Measurements from ENCODE around the gene RTF2.
A peak's percentile ranks its signal among the peaks of the same experiment; 100 is the strongest.

The RTF2 gene

DNA sequence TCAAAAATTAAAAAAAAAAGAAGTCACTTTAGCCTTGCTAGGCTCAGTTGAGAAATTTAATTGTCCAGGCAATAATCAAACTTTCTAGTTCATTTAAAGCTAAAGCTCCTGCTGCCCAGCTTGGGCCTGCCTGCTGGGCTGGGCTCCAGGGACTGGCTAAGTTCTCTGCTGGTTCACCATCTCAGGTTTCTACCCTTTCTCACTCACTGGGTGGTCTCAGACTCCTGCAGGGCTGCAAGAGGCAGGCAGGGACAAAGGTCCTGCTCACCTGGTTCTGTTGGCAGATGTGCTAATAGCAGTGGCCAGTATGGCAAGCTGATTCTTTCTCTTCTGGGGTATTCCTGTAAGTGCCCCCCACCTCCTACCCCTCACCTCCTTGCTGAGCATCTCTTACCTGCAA lies 21.2 kb upstream of the RTF2 start:
- peaks cover 9% of the 10 kb centered on the region for H3K4me1 Mint-ChIP-seq (ENCODE audit: low read depth)
- H3K27ac Mint-ChIP-seq: peak overlapping the region; percentile 58
- H3K4me3 Mint-ChIP-seq: no peak overlapping the region
- no peaks in the 10 kb centered on the region for H3K9me3 Mint-ChIP-seq (ENCODE audit: low read depth)
- no peaks in the 10 kb centered on the region for H3K27me3 Mint-ChIP-seq
- H3K36me3 Mint-ChIP-seq: peaks cover 14% of the 10 kb centered on the region

DNA sequence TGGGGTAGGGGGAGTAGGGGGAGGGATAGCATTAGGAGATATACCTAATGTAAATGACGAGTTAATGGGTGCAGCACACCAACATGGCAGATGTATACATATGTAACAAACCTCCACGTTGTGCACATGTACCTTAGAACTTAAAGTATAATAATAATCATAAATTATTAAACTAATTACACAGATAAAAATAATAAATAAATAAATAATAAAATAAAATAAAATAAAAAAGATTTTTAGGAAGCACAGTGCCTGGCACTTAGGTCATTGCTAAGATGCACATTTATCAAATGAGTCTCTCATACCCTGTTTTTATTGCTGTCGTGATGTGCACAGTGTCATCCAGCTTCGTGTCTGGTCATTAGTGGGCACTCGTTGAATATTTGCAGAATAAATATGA lies 19.0 kb upstream of the RTF2 start:
- H3K36me3 Mint-ChIP-seq: peaks cover 14% of the 10 kb centered on the region
- H3K27ac Mint-ChIP-seq: no peak overlapping the region
- no peak overlapping the region for H3K4me3 Mint-ChIP-seq
- H3K9me3 Mint-ChIP-seq (ENCODE audit: low read depth): no peaks in the 10 kb centered on the region
- H3K4me1 Mint-ChIP-seq (ENCODE audit: low read depth): peaks cover 2% of the 10 kb centered on the region
- H3K27me3 Mint-ChIP-seq: no peaks in the 10 kb centered on the region

DNA sequence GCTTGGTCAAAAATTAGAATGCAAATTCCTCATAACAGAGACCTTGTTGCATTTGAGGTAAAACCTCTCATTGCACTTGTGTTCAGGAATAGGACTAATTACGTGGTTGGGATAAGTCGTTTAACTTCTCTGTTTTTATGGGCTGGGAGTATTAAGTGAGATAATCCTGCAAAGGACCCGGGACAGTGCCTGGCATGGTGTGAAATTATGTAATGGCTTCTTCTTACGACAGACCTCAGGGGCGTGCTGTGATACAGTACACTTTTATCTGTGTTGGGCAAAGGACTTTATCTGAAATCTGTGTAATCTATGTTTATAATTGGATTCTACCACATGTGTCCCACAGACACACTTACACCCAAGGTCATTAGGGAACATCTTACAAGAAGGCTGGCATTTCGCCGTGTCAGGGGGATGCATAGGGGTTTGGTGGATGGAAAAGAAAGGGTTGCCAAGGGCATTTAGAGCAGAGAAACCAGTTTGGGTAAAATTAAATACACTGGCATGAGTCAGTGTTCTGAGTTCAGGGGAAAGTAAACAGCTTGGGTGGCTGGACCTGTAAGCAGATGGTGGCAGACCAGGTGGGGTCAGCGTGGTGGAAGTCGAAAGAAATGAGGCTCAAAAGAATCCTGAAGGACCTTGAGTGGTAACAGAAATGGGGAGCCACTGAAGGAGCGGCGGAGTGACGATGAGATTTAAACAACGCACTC lies 17.2 kb upstream of the RTF2 start:
- Mint-ChIP-seq H3K27ac (peak overlapping the region; percentile 25), H3K4me1 (ENCODE audit: low read depth) (peaks cover 10% of the 10 kb centered on the region), H3K27me3 (no peaks in the 10 kb centered on the region), H3K9me3 (ENCODE audit: low read depth) (no peaks in the 10 kb centered on the region), H3K4me3 (no peak overlapping the region), H3K36me3 (peaks cover 12% of the 10 kb centered on the region)

DNA sequence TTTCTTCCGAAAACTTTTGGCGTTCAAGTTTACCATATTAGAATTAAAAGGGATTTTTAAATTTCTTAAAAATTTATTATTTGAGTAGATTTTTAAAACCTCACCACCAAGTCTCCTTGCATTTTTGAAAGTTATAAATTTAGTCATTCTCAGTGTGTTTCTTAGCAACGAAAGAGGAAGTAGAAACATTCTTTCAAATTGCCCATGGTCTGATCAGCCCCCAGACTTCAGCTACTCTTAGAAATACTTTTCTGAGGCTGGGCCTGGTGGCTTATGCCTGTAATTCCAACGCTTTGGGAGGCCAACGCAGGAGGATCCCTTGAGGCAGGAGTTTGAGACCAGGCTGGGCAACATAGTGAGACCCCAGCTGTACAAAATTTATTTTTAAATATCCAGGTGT lies 15.1 kb upstream of the RTF2 start:
- Mint-ChIP-seq H3K9me3 (ENCODE audit: low read depth) (no peaks in the 10 kb centered on the region), H3K27me3 (no peaks in the 10 kb centered on the region), H3K4me1 (ENCODE audit: low read depth) (peaks cover 10% of the 10 kb centered on the region), H3K4me3 (no peak overlapping the region), H3K27ac (no peak overlapping the region), H3K36me3 (peaks cover 7% of the 10 kb centered on the region)

DNA sequence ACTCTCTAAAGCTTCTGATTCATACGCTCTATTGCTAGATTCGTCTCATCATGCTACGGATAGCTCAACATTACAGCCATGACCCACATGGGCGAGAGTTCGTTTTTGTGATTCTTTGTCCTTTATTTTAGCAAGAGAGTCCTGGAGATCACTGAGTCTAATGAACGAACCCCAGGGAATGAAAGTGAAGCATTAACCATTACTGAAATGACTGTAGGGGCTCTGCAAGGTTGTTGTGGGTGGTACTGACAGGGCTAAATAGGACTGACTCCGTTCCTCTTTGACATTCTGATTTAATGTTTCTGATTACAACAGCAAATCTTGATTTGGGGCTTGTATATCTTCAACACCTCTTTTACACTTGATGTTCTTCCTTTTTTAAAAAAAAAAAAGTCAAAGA lies 13.7 kb upstream of the RTF2 start:
- peak overlapping the region; percentile 80 for H3K27ac Mint-ChIP-seq
- H3K4me3 Mint-ChIP-seq: no peak overlapping the region
- no peaks in the 10 kb centered on the region for H3K9me3 Mint-ChIP-seq (ENCODE audit: low read depth)
- no peaks in the 10 kb centered on the region for H3K27me3 Mint-ChIP-seq
- H3K36me3 Mint-ChIP-seq: peaks cover 4% of the 10 kb centered on the region
- peaks cover 12% of the 10 kb centered on the region for H3K4me1 Mint-ChIP-seq (ENCODE audit: low read depth)

DNA sequence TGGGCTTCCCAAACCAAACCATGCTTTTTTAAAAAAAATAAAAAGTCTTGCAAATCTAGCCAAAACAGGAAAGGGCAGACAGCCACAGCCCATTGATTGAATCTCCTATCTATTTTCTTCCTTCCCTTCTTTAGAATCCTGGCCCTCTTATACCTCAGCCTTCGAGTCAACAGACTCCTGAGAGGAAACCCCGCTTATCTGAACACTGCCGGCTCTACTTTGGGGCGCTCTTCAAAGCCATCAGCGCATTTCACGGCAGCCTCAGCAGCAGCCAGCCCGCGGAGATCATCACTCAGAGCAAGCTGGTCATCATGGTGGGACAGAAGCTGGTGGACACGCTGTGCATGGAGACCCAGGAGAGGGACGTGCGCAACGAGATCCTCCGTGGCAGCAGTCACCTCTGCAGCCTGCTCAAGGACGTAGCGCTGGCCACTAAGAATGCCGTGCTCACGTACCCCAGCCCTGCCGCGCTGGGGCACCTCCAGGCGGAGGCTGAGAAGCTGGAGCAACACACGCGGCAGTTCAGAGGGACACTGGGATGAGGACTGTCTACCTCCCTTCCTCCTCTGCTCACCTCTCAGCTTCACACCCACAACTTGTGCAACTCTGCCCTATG lies 10.1 kb upstream of the RTF2 start:
- Mint-ChIP-seq H3K4me1 (ENCODE audit: low read depth) (peaks cover 30% of the 10 kb centered on the region), H3K9me3 (ENCODE audit: low read depth) (no peaks in the 10 kb centered on the region), H3K4me3 (no peak overlapping the region), H3K27me3 (no peaks in the 10 kb centered on the region), H3K27ac (no peak overlapping the region), H3K36me3 (no peaks in the 10 kb centered on the region)

DNA sequence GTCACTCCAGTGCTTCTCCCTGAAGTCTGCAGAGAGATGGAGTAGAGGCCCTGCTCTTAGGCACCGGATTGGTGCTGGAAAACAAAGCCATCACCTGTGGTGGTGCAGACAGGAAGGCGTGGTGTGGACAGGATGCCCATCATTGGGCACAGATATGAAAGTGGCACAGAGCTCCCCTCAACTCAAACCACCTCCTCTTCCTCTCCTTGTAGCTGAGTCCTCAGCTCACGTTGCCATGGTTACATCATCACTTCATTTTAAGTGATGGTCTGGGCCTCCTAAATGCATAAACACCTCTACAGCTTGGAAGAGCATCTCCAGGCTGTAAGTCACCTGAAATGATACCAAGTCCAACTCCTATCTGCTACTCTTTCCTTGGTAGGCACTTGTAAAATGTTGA lies 8.0 kb upstream of the RTF2 start:
- H3K4me3 Mint-ChIP-seq: no peak overlapping the region
- H3K27me3 Mint-ChIP-seq: no peaks in the 10 kb centered on the region
- H3K27ac Mint-ChIP-seq: peak overlapping the region; percentile 68
- peaks cover 30% of the 10 kb centered on the region for H3K4me1 Mint-ChIP-seq (ENCODE audit: low read depth)
- no peaks in the 10 kb centered on the region for H3K36me3 Mint-ChIP-seq
- no peaks in the 10 kb centered on the region for H3K9me3 Mint-ChIP-seq (ENCODE audit: low read depth)

DNA sequence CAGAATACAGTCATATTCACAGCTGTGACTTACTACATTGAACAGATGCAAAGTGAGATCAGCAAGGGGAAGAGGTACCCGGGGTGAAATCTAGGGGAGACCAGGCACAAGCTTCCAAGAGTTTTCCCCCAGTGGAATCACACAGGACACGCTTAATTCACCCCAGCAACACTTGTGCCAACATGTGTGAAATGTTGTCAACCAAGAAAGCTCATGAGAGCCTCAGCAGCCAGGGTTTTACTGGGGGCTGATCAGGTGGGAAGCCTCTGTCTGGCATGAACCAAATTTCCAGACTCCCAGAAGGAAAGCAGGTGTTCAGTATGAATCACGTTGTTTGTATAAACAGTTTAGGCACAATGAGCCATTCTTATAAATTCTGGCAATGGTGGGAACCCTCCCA lies 6.9 kb upstream of the RTF2 start:
- H3K4me3 Mint-ChIP-seq: no peak overlapping the region
- peaks cover 30% of the 10 kb centered on the region for H3K4me1 Mint-ChIP-seq (ENCODE audit: low read depth)
- H3K27ac Mint-ChIP-seq: no peak overlapping the region

DNA sequence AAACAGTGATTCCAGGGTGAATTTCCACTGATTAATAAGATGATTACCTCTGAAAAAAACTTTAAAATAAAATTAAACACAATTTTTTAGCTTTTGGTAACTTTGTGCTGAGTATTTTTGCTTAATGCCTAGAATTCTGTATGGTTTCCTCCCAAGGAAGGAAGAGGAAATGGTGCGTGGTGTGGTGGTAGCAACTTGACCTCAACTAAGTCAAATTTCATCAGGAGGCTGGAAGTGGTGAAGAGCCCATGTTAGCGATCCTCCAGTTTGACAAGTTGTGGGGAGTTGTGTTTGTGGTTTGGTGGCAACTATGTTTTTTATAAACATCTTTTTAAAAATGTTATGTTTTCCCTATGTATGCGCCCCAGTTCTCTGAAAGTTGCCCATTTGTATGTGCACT lies 5.0 kb upstream of the RTF2 start:
- H3K27me3 Mint-ChIP-seq: no peaks in the 10 kb centered on the region
- H3K4me1 Mint-ChIP-seq (ENCODE audit: low read depth): peaks cover 34% of the 10 kb centered on the region
- H3K4me3 Mint-ChIP-seq: peak overlapping the region; percentile 6
- H3K9me3 Mint-ChIP-seq (ENCODE audit: low read depth): no peaks in the 10 kb centered on the region
- no peak overlapping the region for H3K27ac Mint-ChIP-seq
- no peaks in the 10 kb centered on the region for H3K36me3 Mint-ChIP-seq

More for the DNA sequence above, 6.9 kb upstream of the RTF2 start:
- Mint-ChIP-seq H3K27me3 (no peaks in the 10 kb centered on the region), H3K36me3 (no peaks in the 10 kb centered on the region), H3K9me3 (ENCODE audit: low read depth) (no peaks in the 10 kb centered on the region)

DNA sequence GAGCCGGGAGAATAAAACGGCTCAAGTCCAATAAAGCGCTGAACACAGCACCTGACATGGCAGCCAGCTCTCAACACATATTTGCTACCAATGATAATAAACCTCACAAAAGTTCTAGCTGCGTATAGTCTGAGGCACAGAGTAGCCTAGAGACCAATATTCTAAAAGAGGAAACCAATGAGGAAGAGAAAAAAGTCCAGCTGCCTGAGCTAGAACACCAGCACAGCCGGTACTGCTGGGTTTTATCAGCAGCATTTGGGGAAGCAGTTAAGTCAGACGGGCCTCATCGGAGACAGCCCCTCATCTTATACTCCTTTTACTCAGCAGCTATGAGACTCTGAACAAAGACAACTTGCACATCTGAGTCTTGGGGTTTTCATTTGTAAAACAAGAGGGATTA lies 2.4 kb upstream of the RTF2 start:
- H3K4me1 Mint-ChIP-seq (ENCODE audit: low read depth): peaks cover 46% of the 10 kb centered on the region
- H3K27me3 Mint-ChIP-seq: no peaks in the 10 kb centered on the region
- no peak overlapping the region for H3K27ac Mint-ChIP-seq
- peaks cover 4% of the 10 kb centered on the region for H3K36me3 Mint-ChIP-seq
- no peaks in the 10 kb centered on the region for H3K9me3 Mint-ChIP-seq (ENCODE audit: low read depth)
- H3K4me3 Mint-ChIP-seq: no peak overlapping the region

DNA sequence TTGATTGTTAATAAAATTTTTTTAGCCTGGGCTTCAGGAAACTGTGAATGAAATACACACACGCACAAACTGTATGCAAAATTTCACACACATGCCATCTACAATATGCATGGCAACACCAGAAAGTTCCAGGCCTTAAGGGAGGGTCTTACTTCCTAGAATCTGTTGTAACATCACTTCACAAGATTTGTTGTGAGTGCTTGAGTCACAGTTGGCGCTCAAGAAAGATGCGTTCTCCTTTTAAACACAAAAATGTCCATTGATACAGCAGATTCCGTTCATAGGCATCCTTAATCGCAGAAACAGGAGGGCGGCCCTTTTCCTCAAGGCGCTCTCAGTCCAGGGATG lies 485 bp upstream of the RTF2 start:
- Mint-ChIP-seq H3K4me1 (ENCODE audit: low read depth) (peaks cover 44% of the 10 kb centered on the region), H3K36me3 (peaks cover 4% of the 10 kb centered on the region), H3K27ac (peak overlapping the region; percentile 97), H3K27me3 (no peaks in the 10 kb centered on the region), H3K4me3 (peak overlapping the region; percentile 99), H3K9me3 (ENCODE audit: low read depth) (no peaks in the 10 kb centered on the region)

DNA sequence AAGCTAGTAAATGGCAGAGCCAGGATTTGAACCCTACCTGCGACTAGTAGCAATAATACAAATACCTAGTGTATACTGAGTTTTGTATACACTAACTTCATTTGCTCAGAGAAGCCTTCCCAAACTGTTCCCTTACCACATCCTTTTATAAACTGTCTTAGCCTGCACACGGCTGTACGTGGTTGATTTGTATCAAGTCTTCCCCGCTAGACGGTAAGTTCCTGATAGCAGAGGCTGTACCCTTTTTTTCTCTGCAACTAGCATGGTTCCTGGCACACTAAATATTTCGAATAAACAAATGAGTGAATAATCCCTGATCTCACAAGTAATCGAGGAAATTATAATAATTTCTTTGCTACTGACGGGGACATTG lies 636 bp downstream of the RTF2 start:
- Mint-ChIP-seq H3K4me3 (peak overlapping the region; percentile 99), H3K9me3 (ENCODE audit: low read depth) (no peaks in the 10 kb centered on the region), H3K4me1 (ENCODE audit: low read depth) (peaks cover 34% of the 10 kb centered on the region), H3K27me3 (no peaks in the 10 kb centered on the region), H3K36me3 (peaks cover 4% of the 10 kb centered on the region), H3K27ac (peak overlapping the region; percentile 97)

DNA sequence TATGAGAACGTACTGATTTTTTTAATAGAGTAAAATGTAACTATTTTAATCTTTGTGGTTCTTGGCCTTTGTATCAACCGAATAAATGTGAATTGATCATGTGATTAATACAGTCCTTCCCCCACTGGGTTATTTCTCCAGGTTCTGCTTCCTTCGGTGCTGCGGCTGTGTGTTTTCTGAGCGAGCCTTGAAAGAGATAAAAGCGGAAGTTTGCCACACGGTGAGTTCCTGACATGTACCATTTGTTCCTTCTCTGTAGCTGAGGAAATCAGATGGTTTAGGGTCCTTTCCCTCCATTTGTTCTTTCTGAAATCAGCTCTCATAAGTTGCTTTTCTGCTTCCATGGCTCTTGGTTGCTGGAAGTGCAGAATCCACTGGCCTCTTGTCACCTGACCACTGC lies 15.5 kb downstream of the RTF2 start:
- peaks cover 43% of the 10 kb centered on the region for H3K4me1 Mint-ChIP-seq (ENCODE audit: low read depth)
- H3K27me3 Mint-ChIP-seq: no peaks in the 10 kb centered on the region
- H3K36me3 Mint-ChIP-seq: peaks cover 25% of the 10 kb centered on the region
- no peaks in the 10 kb centered on the region for H3K9me3 Mint-ChIP-seq (ENCODE audit: low read depth)
- peak overlapping the region; percentile 89 for H3K27ac Mint-ChIP-seq
- peak overlapping the region; percentile 70 for H3K4me3 Mint-ChIP-seq

DNA sequence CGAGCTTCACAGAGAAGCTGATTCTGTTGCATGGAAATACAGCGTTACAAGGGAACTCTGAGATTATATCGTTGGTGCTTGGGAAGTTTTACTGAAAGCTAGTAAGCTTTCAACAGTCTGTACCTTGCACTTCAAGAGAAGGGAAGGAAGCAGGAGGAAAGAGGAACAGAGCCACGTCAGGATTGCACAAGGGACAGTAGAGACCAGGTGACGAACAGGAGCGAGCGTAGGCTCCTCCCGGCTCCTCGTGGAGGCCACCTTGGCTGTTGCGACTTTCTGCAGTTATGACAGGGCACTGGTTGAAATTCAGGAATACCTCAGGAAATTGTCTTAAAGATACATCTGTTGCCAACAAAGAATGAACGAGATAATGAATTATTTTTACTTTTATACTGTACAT lies 18.8 kb downstream of the RTF2 start:
- no peaks in the 10 kb centered on the region for H3K9me3 Mint-ChIP-seq (ENCODE audit: low read depth)
- H3K36me3 Mint-ChIP-seq: peaks cover 19% of the 10 kb centered on the region
- H3K27me3 Mint-ChIP-seq: no peaks in the 10 kb centered on the region
- H3K4me1 Mint-ChIP-seq (ENCODE audit: low read depth): peaks cover 34% of the 10 kb centered on the region
- H3K4me3 Mint-ChIP-seq: no peak overlapping the region
- no peak overlapping the region for H3K27ac Mint-ChIP-seq

DNA sequence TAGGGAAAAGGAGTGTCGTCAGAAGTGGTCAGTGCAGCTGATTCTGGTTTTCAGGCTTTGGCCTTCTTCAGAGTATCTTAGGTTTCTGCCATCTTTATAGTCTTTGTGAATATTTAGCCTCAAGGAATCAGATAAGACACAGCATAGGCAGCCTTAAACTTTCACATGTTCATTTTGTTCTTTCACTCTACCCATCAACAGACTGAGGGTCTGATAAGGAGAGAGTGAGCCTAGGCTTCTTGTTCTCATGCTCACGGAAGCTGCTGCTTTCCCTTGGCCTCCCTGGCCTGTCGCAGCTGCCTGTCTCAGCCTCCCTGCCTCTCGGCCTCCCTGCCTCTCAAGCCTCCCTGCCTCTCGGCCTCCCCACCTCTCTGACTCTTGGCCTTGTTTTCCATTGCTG lies 20.1 kb downstream of the RTF2 start:
- Mint-ChIP-seq H3K4me3 (no peak overlapping the region), H3K27ac (no peak overlapping the region), H3K36me3 (peaks cover 13% of the 10 kb centered on the region), H3K27me3 (no peaks in the 10 kb centered on the region), H3K4me1 (ENCODE audit: low read depth) (peaks cover 23% of the 10 kb centered on the region), H3K9me3 (ENCODE audit: low read depth) (no peaks in the 10 kb centered on the region)

DNA sequence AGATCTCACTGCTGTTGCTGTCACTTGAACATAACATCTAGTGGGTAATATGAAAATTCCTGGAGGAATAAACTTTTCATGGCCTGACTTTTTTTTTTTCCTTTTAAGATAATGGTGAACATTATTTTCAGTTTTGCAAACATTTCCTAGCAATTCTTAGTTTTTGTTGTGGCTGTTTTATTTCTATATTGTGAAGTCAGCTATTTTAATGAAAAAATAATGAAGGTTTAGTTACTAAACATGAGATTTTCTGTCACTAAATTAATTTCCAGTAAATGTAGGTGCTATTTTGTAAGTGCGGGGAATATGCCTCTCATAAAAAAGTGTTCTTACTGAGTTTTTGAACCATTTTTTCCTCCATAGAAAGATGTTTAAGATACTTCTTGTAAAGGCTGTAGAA lies 32.7 kb downstream of the RTF2 start:
- Mint-ChIP-seq H3K4me1 (ENCODE audit: low read depth) (peaks cover 7% of the 10 kb centered on the region), H3K27me3 (no peaks in the 10 kb centered on the region), H3K4me3 (no peak overlapping the region), H3K36me3 (peaks cover 13% of the 10 kb centered on the region), H3K9me3 (ENCODE audit: low read depth) (no peaks in the 10 kb centered on the region), H3K27ac (no peak overlapping the region)

All from activated naive CD8-positive, alpha-beta T cell (primary cell).